HT1080 (cell line): ENCODE data around the gene NPAS3. TPM values are rescaled to one million over a fixed set of nuclear protein-coding genes. Genes with fewer than 3 reads are reported as not detected.

Experiments used
- DNase-seq: peaks from one replicate; pipeline ENCODE4 v3.0.0-alpha.2; 2015; ENCODE audit warnings: low read depth
- total RNA-seq: library from RNA; depleted of rRNA; stranded (reverse); fragments of >200 nt; shearing (Covaris generic); gene quantifications from 2 replicates; pipeline ENCODE4 v1.2.3, GENCODE V29; 2014

The NPAS3 gene
- total RNA-seq, 1 experiment from 2014 or later, result 0.18 TPM

DNA sequence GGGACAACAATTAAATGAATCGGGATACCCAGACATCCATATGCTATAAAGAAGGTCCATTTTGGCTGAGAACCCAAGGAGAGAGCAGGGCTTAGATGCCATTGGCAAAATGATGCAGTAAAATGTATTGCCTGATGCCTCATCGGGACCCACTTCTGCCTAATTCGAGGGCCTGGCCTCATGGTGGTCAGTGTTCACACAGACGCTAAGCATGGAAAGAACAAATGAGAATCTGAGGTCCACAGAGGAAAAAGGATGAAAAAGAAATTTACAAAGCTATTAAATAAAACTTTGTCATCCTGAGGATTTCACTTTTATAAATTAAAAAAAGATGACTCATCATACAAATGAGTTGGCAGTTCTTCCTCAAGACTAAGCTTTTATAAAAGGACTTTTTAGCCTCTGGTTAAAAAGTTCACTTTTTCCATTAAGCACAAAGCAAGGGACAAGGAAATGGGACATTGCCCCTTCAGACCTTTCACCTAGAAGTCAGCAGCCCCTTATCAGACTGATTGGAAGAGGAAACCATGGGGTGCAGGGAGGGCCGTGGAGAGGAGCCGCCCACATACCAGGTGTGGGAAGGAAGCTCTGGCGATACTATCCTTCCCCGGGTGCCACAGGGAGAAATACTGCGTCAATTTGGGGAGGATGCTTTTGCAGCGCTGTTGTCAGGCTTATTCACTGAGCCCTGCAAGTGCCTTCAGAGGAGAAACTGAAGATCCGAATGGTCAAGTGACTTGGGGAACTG is 836.2 kb downstream of the NPAS3 start:
- DNase-seq, result no peak

- no peak for DNase-seq
Observed at GRCh38 chr14:33776871-33777270, 838.2 kb downstream of the NPAS3 start.

- no peak for DNase-seq
Observed at GRCh38 chr14:33777681-33778080, 839.0 kb downstream of the NPAS3 start.

- no peak for DNase-seq
Observed at GRCh38 chr14:33780035-33780434, 841.4 kb downstream of the NPAS3 start.

DNA sequence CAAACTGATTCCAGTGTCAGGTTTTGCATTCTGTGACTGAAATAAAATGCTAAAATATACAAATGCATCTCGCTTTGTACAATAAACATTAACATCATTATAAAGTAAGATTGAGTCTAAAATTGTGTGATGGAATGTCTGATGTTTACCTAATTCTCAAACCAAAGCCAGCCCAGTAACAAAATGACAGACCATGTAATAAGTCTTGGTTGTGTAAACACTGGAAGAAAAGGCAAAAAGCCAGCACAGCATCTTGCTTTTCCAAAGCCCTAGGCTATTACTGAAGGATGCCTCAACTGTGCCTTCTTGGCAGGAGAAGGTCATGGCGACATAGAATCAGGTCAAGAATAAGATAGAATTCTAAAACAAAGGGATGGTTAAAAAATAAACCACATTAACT is 842.6 kb downstream of the NPAS3 start:
- no peak for DNase-seq

- DNase-seq, result no peak
Observed at GRCh38 chr14:33782923-33783322, 844.2 kb downstream of the NPAS3 start.

GRCh38 chr14:33786091-33786825 is 847.6 kb downstream of the NPAS3 start:
- DNase-seq, result no peak

GRCh38 chr14:33788161-33788560 is 849.5 kb downstream of the NPAS3 start:
- DNase-seq, result no peak

GRCh38 chr14:33790996-33791395 is 852.3 kb downstream of the NPAS3 start:
- peak; percentile 4 for DNase-seq

DNA sequence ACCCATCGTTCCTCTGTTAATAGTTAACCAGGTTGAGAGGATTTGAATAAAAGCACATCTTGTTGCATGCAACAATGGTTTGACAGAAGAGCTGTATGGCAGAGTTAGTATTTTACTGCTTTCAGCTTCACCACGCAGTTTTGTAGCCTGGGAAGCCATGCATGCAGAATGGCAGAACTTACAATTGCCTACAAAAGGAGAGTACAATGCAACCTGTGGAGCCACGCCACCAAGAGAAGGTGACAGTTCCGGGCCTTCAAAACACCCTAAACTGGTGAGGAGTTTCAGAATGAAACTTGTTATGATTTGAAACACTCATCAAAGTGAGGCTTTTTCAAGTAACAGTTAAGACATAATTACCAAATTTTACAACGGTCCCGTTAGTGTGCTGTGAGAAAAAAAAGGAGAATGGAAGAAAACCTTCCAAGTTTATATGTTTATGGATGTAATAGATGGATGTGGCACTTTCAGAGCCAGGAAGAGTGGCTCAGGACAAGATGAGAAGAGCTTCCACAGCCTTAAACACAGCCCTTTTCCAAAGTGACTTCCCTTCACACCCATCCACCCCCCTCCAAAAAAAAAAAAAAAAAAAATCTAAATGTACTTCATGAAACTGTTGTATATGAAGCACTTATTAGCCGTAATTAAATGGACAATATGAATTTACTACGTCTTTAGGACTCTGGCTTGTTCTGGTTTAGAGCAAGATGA is 853.5 kb downstream of the NPAS3 start:
- DNase-seq, result no peak

DNA sequence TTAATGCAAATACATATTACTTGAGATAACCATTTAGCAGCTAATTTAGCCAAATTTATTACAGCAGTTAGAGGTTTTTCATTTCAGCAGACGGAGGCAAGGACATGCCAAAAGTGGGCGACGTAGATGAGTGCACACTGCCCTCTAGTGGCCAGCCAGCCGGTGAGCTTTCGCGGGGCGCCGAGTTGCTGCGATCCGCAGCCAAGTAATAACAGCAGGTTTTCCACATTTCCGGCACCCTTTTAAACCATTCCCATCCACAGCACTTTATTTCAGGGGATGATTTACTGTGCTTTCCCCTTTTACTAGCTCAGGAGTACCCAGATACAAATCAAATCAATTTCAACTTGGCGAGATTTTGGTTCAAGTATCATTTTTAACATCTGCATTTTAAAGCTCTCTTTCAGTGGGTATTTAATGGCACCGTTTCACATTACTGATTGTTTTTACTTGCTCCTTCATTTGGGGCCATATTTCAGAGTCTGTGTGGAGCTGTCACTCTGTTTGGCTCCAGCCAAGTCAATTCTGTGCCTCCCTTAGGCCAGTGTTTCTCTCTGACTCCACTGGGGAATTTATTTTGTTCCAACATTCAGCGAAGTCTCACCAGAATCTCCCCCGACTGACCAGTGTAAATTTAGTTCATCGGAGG is 854.2 kb downstream of the NPAS3 start:
- peak; percentile 69 for DNase-seq

DNA sequence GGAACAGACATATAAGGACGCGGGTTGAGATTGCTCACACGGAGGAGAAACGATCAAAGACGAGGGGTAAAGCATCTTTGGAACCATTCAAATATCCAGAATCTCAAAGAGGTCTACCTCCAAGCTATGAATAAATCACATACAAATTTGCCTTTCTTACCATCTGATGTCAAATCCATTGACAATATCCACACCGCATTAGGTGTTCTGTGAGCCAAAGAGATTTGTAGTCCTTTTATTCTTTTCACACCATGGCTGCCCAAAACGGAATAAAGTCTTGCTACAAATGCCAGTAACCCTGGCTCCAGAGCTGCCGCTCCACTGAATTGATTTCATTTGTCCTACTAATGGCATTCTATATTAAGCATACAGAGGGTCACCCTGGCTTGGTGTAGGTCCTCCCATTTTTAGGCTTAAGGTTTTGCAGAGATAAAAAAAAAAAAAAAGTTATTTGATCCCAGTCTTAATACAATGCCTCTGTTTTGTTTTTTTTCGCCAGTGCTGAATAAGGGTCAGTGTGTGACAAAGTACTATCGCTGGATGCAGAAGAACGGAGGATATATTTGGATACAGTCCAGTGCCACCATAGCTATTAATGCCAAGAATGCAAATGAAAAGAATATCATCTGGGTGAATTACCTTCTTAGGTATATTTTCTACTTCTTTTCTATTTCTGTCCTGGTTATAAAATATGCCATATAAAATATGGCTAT is 854.9 kb downstream of the NPAS3 start:
- no peak for DNase-seq

GRCh38 chr14:33794791-33795305 is 856.2 kb downstream of the NPAS3 start:
- no peak for DNase-seq

DNA sequence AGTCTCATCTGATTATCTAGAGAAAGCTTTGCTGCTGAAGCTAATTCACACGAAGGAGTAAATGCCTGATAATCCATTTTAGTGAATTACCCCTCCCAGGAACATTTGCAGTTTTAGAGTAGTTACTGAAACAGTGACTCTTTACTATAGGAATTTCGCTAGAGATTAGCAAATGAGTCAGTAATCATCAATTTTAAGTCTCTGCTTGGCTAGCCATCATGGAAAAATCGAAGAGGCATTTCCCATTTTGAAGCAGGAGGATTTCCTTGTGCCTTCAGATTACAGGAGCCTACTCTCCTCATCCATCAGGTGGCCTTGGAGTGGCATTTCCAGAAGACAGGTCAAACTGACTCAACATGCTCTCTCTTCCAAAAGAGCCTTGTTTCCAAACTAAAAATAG is 857.7 kb downstream of the NPAS3 start:
- DNase-seq, result no peak

GRCh38 chr14:33799705-33800570 is 861.3 kb downstream of the NPAS3 start:
- DNase-seq, result no peak

GRCh38 chr14:33800735-33801163 is 862.1 kb downstream of the NPAS3 start:
- DNase-seq, result no peak

DNA sequence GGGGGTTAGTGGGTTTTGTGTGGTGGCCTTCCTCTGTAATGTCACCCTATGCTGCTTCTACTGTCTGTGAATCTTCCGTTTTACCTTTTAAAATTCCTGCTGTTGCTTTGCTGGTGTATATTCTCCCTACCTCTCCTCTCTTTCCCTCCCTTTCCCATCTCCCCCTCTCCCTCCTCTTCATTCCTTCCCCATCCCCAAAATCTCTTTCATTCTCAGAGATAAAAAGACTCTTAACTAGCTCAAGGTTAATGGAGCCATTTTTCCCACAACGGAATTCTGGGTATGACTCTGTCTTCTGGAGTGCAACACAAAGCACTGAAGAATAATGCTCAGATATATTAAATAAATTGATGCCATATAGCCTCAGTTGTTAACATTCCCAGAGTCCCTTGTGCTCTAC is 864.1 kb downstream of the NPAS3 start:
- no peak for DNase-seq

DNA sequence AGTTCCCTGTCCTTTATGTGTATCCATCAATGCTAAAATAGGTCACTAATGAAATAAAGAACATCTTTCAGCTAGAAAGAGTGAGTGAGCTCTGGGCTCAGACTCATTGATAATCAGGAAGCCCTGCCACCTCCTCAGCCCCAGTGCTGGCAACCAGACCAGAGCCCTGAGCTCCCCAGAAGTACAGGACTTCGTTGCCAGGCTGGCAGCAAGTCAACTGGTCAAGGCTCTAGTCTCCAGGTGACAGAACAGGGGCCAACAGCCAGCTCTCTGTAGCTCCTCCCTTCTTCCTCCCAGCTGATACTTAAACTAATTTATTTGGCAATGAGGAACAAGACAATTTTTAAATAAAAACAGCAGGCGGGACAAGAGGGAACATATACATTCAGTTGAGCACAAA is 866.9 kb downstream of the NPAS3 start:
- DNase-seq, result no peak

GRCh38 chr14:33806905-33807304 is 868.2 kb downstream of the NPAS3 start:
- no peak for DNase-seq

GRCh38 chr14:33808187-33808586 is 869.5 kb downstream of the NPAS3 start:
- DNase-seq, result no peak
